Mesenchymal stem cell (in vitro differentiated cells and primary cell): Measurements from ENCODE around the gene RASGRF2.

Experiments used
- DNase-seq: peaks from one replicate; pipeline ENCODE4 v3.0.0-alpha.2; 2013
- H2AFZ ChIP-seq: one replicate; pipeline ENCODE4 v1.6.1; 2013; ENCODE audit warnings: low read depth, mild to moderate bottlenecking, control low read depth, inconsistent platforms, low read length, moderate library complexity
- H2AK5ac ChIP-seq: 2 replicates; pipeline ENCODE4 v1.6.1; 2013; ENCODE audit warnings: low read length, moderate library complexity, mild to moderate bottlenecking, inconsistent platforms; ENCODE audit not compliant: severe bottlenecking
- H2BK120ac ChIP-seq: one replicate; pipeline ENCODE4 v1.6.1; 2013; ENCODE audit warnings: low read depth, mild to moderate bottlenecking, inconsistent platforms, low read length, moderate library complexity
- H2BK12ac ChIP-seq, 2 experiments: one replicate each; pipeline ENCODE4 v1.6.1; 2013; ENCODE audit warnings: inconsistent platforms in 2 of 2, low read length in 2 of 2, mild to moderate bottlenecking in 2 of 2, moderate library complexity in 2 of 2, control low read depth in 1 of 2
- H2BK15ac ChIP-seq: one replicate; pipeline ENCODE4 v1.6.1; 2013; ENCODE audit warnings: mild to moderate bottlenecking, low read depth, inconsistent platforms; ENCODE audit not compliant: poor library complexity, severe bottlenecking
- H2BK5ac ChIP-seq: 2 replicates; pipeline ENCODE4 v1.6.1; 2013; ENCODE audit warnings: low read depth, mild to moderate bottlenecking, low read length, control low read depth, inconsistent platforms; ENCODE audit not compliant: poor library complexity, severe bottlenecking
- H3K14ac ChIP-seq, 2 experiments: one replicate each; pipeline ENCODE4 v1.6.1; 2013; ENCODE audit warnings: inconsistent platforms in 2 of 2, low read length in 2 of 2, control low read depth in 1 of 2, mild to moderate bottlenecking in 1 of 2, moderate library complexity in 1 of 2
- H3K18ac ChIP-seq, 2 experiments: one replicate each; pipeline ENCODE4 v1.6.1; 2013; ENCODE audit warnings: inconsistent platforms in 2 of 2, low read length in 2 of 2, control low read depth in 1 of 2, low read depth in 1 of 2, mild to moderate bottlenecking in 1 of 2
- H3K23ac ChIP-seq, 2 experiments: one replicate each; pipeline ENCODE4 v1.6.1; 2013; ENCODE audit warnings: inconsistent platforms in 2 of 2, low read length in 2 of 2, mild to moderate bottlenecking in 2 of 2, moderate library complexity in 2 of 2, control low read depth in 1 of 2
- H3K27ac ChIP-seq: 2 replicates; pipeline ENCODE4 v1.5.1; 2013; ENCODE audit warnings: mild to moderate bottlenecking, moderate library complexity, low read length, control low read depth, inconsistent platforms; ENCODE audit not compliant: poor library complexity, severe bottlenecking
- H3K27me3 ChIP-seq, 2 experiments: 2 replicates each; pipeline versions ENCODE4 v1.6.1 to v1.7.0; 2013; ENCODE audit warnings: low read length in 2 of 2, mild to moderate bottlenecking in 2 of 2, moderate library complexity in 2 of 2, control low read depth in 1 of 2, inconsistent platforms in 1 of 2; ENCODE audit not compliant: control insufficient read depth in 1 of 2, insufficient read depth in 1 of 2
- H3K36me3 ChIP-seq, 2 experiments: 2 replicates each; pipeline versions ENCODE4 v1.6.1 to v1.7.0; 2013; ENCODE audit warnings: low read length in 2 of 2, control low read depth in 1 of 2, inconsistent platforms in 1 of 2, low read depth in 1 of 2, mild to moderate bottlenecking in 1 of 2; ENCODE audit not compliant: insufficient read depth in 2 of 2, control insufficient read depth in 1 of 2
- H3K4ac ChIP-seq, 2 experiments: one replicate each; pipeline ENCODE4 v1.6.1; 2013; ENCODE audit warnings: inconsistent platforms in 2 of 2, low read length in 2 of 2, mild to moderate bottlenecking in 2 of 2, moderate library complexity in 2 of 2, control low read depth in 1 of 2, low read depth in 1 of 2
- H3K4me1 ChIP-seq: 2 replicates; pipeline ENCODE4 v1.6.1; 2013; ENCODE audit warnings: low read depth, low read length, control low read depth; ENCODE audit not compliant: control insufficient read depth, insufficient read depth
- H3K4me2 ChIP-seq: 2 replicates; pipeline ENCODE4 v1.6.1; 2013; ENCODE audit warnings: low read length, mild to moderate bottlenecking, inconsistent platforms; ENCODE audit not compliant: poor library complexity, severe bottlenecking
- H3K4me3 ChIP-seq, 2 experiments: 2 replicates each; pipeline versions ENCODE4 v1.5.1 to v1.7.0; 2013; ENCODE audit warnings: low read length in 2 of 2, mild to moderate bottlenecking in 2 of 2, control low read depth in 1 of 2, low read depth in 1 of 2; ENCODE audit not compliant: insufficient read depth in 1 of 2
- H3K79me1 ChIP-seq: replicated peaks from 2 replicates; pipeline ENCODE4 v1.6.1; 2013; ENCODE audit warnings: mild to moderate bottlenecking, control low read depth, low read length, inconsistent platforms; ENCODE audit not compliant: poor library complexity, severe bottlenecking
- H3K9ac ChIP-seq: 2 replicates; pipeline ENCODE4 v1.7.0; 2013; ENCODE audit warnings: mild to moderate bottlenecking, low read length, moderate library complexity
- H3K9me3 ChIP-seq: 2 replicates; pipeline ENCODE4 v1.7.0; 2013; ENCODE audit warnings: mild to moderate bottlenecking, low read length; ENCODE audit not compliant: control insufficient read depth
- H4K8ac ChIP-seq: one replicate; pipeline ENCODE4 v1.6.1; 2013; ENCODE audit warnings: inconsistent platforms, mild to moderate bottlenecking, low read length, moderate library complexity
- H4K91ac ChIP-seq: one replicate; pipeline ENCODE4 v1.6.1; 2013; ENCODE audit warnings: mild to moderate bottlenecking, low read length, inconsistent platforms
- WGBS: methylation state at CpG from one replicate; pipeline ENCODE4 v1.1.7; 2013; ENCODE audit warnings: mixed read lengths; 5-methylcytosine and 5-hydroxymethylcytosine counted together

Gene RASGRF2

DNA sequence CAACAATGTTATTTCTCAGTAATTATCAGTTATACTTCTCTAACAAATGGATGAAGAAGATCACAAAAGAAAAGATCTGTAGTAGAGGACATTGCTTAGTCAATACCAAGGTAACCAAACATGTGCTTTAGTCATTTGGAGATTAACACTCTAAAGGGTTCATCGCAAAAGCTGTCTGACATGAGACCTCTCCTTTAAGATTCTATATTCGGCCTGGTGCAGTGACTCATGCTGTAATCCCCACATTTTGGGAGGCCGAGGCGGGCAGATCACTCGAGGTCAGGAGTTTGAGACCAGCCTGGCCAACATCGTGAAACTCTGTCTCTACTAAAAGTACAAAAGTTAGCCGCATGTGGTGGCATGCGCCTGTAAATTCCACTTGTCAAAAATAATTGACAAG lies 254.7 kb downstream of the RASGRF2 start:
- Histone ChIP-seq H2BK12ac (no peak overlapping the region), H3K9me3 (no peaks in the 10 kb centered on the region), H3K9ac (no peak overlapping the region), H4K8ac (no peak overlapping the region), H3K23ac (no peak overlapping the region), H3K4me3 (no peak overlapping the region), H2BK15ac (no peak overlapping the region), H2AK5ac (no peak overlapping the region), H3K4me1 (peaks cover 6% of the 10 kb centered on the region), H2AFZ (no peak overlapping the region), H3K27me3 (no peaks in the 10 kb centered on the region), H3K18ac (no peak overlapping the region), H3K4me2 (no peak overlapping the region), H2BK5ac (no peak overlapping the region), H3K36me3 (no peaks in the 10 kb centered on the region), H3K14ac (no peak overlapping the region), H3K27ac (no peak overlapping the region), H4K91ac (no peak overlapping the region), H2BK120ac (no peak overlapping the region), H3K4ac (no peak overlapping the region), H3K79me1 (no peaks in the 10 kb centered on the region)
- DNase-seq: no peak
- 92% methylated on average over 6 of the region's 8 CpGs for WGBS

DNA sequence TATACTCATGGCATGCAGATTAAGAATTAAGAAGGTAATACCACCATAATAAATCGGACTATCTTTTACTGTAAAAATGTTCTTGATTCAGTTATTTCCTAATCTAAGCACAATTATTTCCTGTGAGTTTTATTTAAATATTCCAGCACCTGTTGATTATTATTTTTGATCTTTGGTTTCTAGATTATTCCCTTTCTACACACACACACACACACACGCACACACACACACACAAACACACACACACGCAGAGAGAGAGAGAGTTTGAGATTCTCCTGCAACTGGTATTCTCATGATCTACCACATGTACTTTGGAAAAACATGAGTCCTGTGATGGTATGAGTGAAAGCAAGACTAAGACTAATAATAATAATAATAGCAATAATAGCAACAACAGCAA lies 256.0 kb downstream of the RASGRF2 start:
- no peaks in the 10 kb centered on the region for H3K9me3 ChIP-seq
- no peak overlapping the region for H2AK5ac ChIP-seq
- H2BK120ac ChIP-seq: no peak overlapping the region
- no peak overlapping the region for H2AFZ ChIP-seq
- no peaks in the 10 kb centered on the region for H3K36me3 ChIP-seq
- H3K9ac ChIP-seq: no peak overlapping the region
- H3K27me3 ChIP-seq: no peaks in the 10 kb centered on the region
- H3K27ac ChIP-seq: no peak overlapping the region
- 60% methylated on average over 1 of the region's 3 CpGs for WGBS
- no peak overlapping the region for H2BK15ac ChIP-seq
- no peak overlapping the region for H3K23ac ChIP-seq
- H2BK12ac ChIP-seq: no peak overlapping the region
- no peak overlapping the region for H4K91ac ChIP-seq
- H3K14ac ChIP-seq: no peak overlapping the region
- no peak overlapping the region for H3K18ac ChIP-seq
- no peak overlapping the region for H2BK5ac ChIP-seq
- H4K8ac ChIP-seq: no peak overlapping the region
- no peaks in the 10 kb centered on the region for H3K79me1 ChIP-seq
- no peak overlapping the region for H3K4me3 ChIP-seq
- DNase-seq: no peak
- peaks cover 6% of the 10 kb centered on the region for H3K4me1 ChIP-seq
- H3K4me2 ChIP-seq: no peak overlapping the region
- H3K4ac ChIP-seq: no peak overlapping the region

DNA sequence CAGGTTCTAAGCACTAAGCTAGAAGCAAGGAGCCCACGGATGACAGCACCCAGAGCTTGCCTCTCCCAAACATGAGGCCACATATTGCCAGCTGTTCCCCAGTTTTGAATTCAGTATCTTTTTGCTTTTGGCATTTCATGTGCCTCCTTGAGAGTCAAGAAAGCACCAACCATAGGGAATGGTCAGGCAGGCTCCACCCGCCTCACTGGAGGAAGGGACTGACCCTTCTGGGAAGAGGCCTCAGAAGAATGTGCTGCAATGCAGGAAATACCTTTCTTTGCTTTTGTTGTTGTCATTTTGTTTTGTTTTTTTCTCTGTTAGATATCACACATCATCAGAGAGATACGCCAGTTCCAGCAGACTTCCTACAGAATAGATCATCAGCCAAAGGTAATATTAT lies 259.2 kb downstream of the RASGRF2 start:
- H3K18ac ChIP-seq: no peak overlapping the region
- H3K9me3 ChIP-seq: no peaks in the 10 kb centered on the region
- DNase-seq: no peak
- H3K4ac ChIP-seq: no peak overlapping the region
- no peak overlapping the region for H3K14ac ChIP-seq
- H2BK120ac ChIP-seq: no peak overlapping the region
- no peak overlapping the region for H2AK5ac ChIP-seq
- H3K27me3 ChIP-seq: no peaks in the 10 kb centered on the region
- no peaks in the 10 kb centered on the region for H3K4me1 ChIP-seq
- no peaks in the 10 kb centered on the region for H3K79me1 ChIP-seq
- H2BK15ac ChIP-seq: no peak overlapping the region
- no peak overlapping the region for H4K91ac ChIP-seq
- no peak overlapping the region for H3K23ac ChIP-seq
- no peak overlapping the region for H2BK5ac ChIP-seq
- no peaks in the 10 kb centered on the region for H3K36me3 ChIP-seq
- no peak overlapping the region for H4K8ac ChIP-seq
- 98% methylated on average over 2 of the region's 3 CpGs for WGBS
- H3K27ac ChIP-seq: no peak overlapping the region
- no peak overlapping the region for H3K4me3 ChIP-seq
- no peak overlapping the region for H2BK12ac ChIP-seq
- no peak overlapping the region for H2AFZ ChIP-seq
- H3K4me2 ChIP-seq: no peak overlapping the region
- no peak overlapping the region for H3K9ac ChIP-seq

DNA sequence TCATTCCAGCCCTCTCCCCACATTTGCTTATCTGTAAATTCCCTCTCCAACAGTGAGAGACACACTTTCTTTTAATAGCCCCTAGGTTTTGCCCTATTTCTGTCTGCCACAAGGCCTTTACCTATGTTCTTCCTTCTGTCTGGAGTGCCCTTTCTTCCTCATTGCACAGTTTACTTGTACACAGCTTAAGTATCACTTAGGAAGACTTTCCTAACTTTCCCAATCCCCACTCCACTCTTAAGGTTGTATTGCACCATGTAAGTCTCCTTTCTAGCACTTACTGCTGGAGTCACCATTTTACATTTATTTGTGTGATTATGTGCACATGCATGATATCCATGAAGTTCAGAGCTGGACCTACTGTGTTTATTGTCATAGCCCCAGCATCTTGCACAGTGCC lies 262.1 kb downstream of the RASGRF2 start:
- Histone ChIP-seq H2BK12ac (no peak overlapping the region), H3K14ac (no peak overlapping the region), H3K27me3 (peaks cover 0 to 7% of the 10 kb centered on the region in 2 experiments), H2BK5ac (no peak overlapping the region), H3K4me2 (no peak overlapping the region), H3K27ac (no peak overlapping the region), H2BK120ac (no peak overlapping the region), H3K9me3 (no peaks in the 10 kb centered on the region), H4K8ac (no peak overlapping the region), H3K9ac (no peak overlapping the region), H3K4me3 (no peak overlapping the region), H2AK5ac (no peak overlapping the region), H3K23ac (no peak overlapping the region), H3K4ac (no peak overlapping the region), H3K4me1 (no peaks in the 10 kb centered on the region), H3K36me3 (no peaks in the 10 kb centered on the region), H3K18ac (no peak overlapping the region), H3K79me1 (no peaks in the 10 kb centered on the region), H2BK15ac (no peak overlapping the region), H4K91ac (no peak overlapping the region), H2AFZ (no peak overlapping the region)
- no peak for DNase-seq
